ENCODE results near the gene GAL3ST2.
"Not testable (repeated sequence)": the region's sequence is repeated elsewhere in the genome, so short reads cannot be mapped to it uniquely, and the experiment has no call there.

The GAL3ST2 gene

GRCh38 chr2:241815477-241816430, 39.1 kb downstream of the GAL3ST2 start:
- Histone ChIP-seq H3K4me1 (ENCODE audit: control insufficient read depth, low read length) (peaks cover 29% of the 10 kb centered on the region), H3K9me3 (ENCODE audit: control insufficient read depth, insufficient read depth, low read length) (no peaks in the 10 kb centered on the region), H3K36me3 (ENCODE audit: control insufficient read depth, low read length) (no peaks in the 10 kb centered on the region), H3K4me3 (ENCODE audit: low read length) (no peak overlapping the region), H3K27ac (ENCODE audit: low read depth, low read length) (no peak overlapping the region), H3K9me2 (replicated peaks; ENCODE audit: control insufficient read depth, low read length) (no peaks in the 10 kb centered on the region), H3K79me2 (ENCODE audit: control insufficient read depth, low read length) (no peaks in the 10 kb centered on the region), H3F3A (ENCODE audit: control insufficient read depth, insufficient read depth) (no peaks in the 10 kb centered on the region), H4K20me1 (ENCODE audit: control insufficient read depth, insufficient read depth, low read depth, low read length) (no peaks in the 10 kb centered on the region), H3K27me3 (ENCODE audit: control insufficient read depth, low read length) (no peaks in the 10 kb centered on the region), H3K4me2 (ENCODE audit: low read length) (no peak overlapping the region)
- TF ChIP-seq CTCF (IDR thresholded peaks at IDR 0.05; ENCODE audit: low read depth, low read length, poor library complexity, severe bottlenecking), result no peak
- TF ChIP-seq EZH2phosphoT487 (IDR thresholded peaks at IDR 0.05; ENCODE audit: borderline replicate concordance, low read length), result no peak

- no peaks in the 10 kb centered on the region for H4K20me1 ChIP-seq (ENCODE audit: control insufficient read depth, insufficient read depth, low read depth, low read length)
- no peak for TF ChIP-seq CTCF (IDR thresholded peaks at IDR 0.05; ENCODE audit: low read depth, low read length, poor library complexity, severe bottlenecking)
- TF ChIP-seq EZH2phosphoT487 (IDR thresholded peaks at IDR 0.05; ENCODE audit: borderline replicate concordance, low read length), result no peak
- no peak overlapping the region for H3K27ac ChIP-seq (ENCODE audit: low read depth, low read length)
- H3F3A ChIP-seq (ENCODE audit: control insufficient read depth, insufficient read depth), result no peaks in the 10 kb centered on the region
- no peaks in the 10 kb centered on the region for H3K36me3 ChIP-seq (ENCODE audit: control insufficient read depth, low read length)
- H3K4me2 ChIP-seq (ENCODE audit: low read length), result no peak overlapping the region
- peaks cover 29% of the 10 kb centered on the region for H3K4me1 ChIP-seq (ENCODE audit: control insufficient read depth, low read length)
- H3K9me3 ChIP-seq (ENCODE audit: control insufficient read depth, insufficient read depth, low read length), result no peaks in the 10 kb centered on the region
- H3K79me2 ChIP-seq (ENCODE audit: control insufficient read depth, low read length), result no peaks in the 10 kb centered on the region
- H3K9me2 ChIP-seq (replicated peaks; ENCODE audit: control insufficient read depth, low read length), result no peaks in the 10 kb centered on the region
- H3K27me3 ChIP-seq (ENCODE audit: control insufficient read depth, low read length), result no peaks in the 10 kb centered on the region
- no peak overlapping the region for H3K4me3 ChIP-seq (ENCODE audit: low read length)
These were observed 40.0 kb downstream of the GAL3ST2 start for GRCh38 chr2:241816431-241817121.

DNA sequence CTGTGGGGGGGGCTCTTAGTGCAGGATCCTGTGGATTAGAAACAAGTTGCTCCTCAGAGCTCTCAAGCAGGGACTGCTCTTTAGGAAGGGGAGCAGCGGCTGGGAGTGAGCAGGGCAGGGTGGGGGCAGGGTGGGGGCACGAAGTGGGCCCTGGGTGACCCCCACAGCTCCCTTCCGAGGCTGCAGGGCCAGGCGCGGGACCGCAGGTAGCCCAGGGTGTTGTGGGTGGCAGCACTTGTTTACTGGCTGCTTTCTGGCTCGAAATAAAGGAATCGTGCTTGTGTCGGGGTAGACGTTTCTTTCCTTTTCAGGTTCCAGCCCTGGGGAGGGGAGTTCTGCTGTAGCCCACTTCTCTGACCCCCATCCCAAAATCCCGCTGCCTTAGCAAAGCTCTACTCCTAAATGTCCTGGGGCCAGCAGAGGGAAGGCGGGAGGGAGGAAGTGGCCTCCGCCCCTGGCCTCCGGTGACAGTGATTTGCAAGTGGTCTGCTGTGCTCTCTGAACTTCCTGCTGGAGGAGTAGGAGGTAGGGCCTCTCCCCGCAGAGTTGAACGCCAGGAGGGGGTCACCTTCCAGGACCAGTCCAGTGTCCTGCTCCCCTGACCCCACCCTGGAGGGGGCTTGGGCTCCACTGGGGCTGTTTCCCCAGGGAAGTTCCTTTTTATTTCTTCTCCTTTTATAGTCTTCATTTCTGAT, 40.7 kb downstream of the GAL3ST2 start:
- Histone ChIP-seq H3K27ac (ENCODE audit: low read depth, low read length) (no peak overlapping the region), H3K27me3 (ENCODE audit: control insufficient read depth, low read length) (no peaks in the 10 kb centered on the region), H3K9me3 (ENCODE audit: control insufficient read depth, insufficient read depth, low read length) (no peaks in the 10 kb centered on the region), H3K4me1 (ENCODE audit: control insufficient read depth, low read length) (peaks cover 29% of the 10 kb centered on the region), H3F3A (ENCODE audit: control insufficient read depth, insufficient read depth) (no peaks in the 10 kb centered on the region), H3K36me3 (ENCODE audit: control insufficient read depth, low read length) (no peaks in the 10 kb centered on the region), H3K79me2 (ENCODE audit: control insufficient read depth, low read length) (no peaks in the 10 kb centered on the region), H3K9me2 (replicated peaks; ENCODE audit: control insufficient read depth, low read length) (no peaks in the 10 kb centered on the region), H3K4me2 (ENCODE audit: low read length) (peak overlapping the region; percentile 14; the same call in 1 of the 2 replicates), H4K20me1 (ENCODE audit: control insufficient read depth, insufficient read depth, low read depth, low read length) (no peaks in the 10 kb centered on the region), H3K4me3 (ENCODE audit: low read length) (no peak overlapping the region)
- TF ChIP-seq CTCF (IDR thresholded peaks at IDR 0.05; ENCODE audit: low read depth, low read length, poor library complexity, severe bottlenecking) (no peak), EZH2phosphoT487 (IDR thresholded peaks at IDR 0.05; ENCODE audit: borderline replicate concordance, low read length) (no peak)

DNA sequence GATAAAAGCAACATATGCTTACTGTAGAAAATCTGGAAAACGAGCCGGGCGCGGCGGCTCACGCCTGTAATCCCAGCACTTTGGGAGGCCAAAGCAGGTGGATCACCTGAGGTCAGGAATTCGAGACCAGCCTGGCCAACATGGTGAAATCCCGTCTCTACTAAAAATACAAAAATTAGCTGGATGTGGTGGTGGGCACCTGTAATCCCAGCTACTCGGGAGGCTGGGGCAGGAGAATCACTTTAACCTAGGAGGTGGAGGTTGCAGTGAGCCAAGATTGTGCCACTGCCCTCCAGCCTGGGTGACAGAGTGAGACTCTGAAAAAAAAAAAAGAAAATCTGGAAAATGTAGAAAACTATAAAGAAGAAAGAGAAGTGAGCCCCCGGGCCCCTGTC, 41.2 kb downstream of the GAL3ST2 start:
- not testable (repeated sequence) for H3K36me3 ChIP-seq (ENCODE audit: control insufficient read depth, low read length); H3K4me3 ChIP-seq (ENCODE audit: low read length); H3K9me3 ChIP-seq (ENCODE audit: control insufficient read depth, insufficient read depth, low read length); H3K4me2 ChIP-seq (ENCODE audit: low read length); H4K20me1 ChIP-seq (ENCODE audit: control insufficient read depth, insufficient read depth, low read depth, low read length); H3K27ac ChIP-seq (ENCODE audit: low read depth, low read length); H3K79me2 ChIP-seq (ENCODE audit: control insufficient read depth, low read length); H3F3A ChIP-seq (ENCODE audit: control insufficient read depth, insufficient read depth); H3K27me3 ChIP-seq (ENCODE audit: control insufficient read depth, low read length); H3K9me2 ChIP-seq (replicated peaks; ENCODE audit: control insufficient read depth, low read length)
- peaks cover 27% of the 10 kb centered on the region for H3K4me1 ChIP-seq (ENCODE audit: control insufficient read depth, low read length)

Measured in DOHH2 (cell line).